ENCODE measurements around the gene PAF1.

DNA sequence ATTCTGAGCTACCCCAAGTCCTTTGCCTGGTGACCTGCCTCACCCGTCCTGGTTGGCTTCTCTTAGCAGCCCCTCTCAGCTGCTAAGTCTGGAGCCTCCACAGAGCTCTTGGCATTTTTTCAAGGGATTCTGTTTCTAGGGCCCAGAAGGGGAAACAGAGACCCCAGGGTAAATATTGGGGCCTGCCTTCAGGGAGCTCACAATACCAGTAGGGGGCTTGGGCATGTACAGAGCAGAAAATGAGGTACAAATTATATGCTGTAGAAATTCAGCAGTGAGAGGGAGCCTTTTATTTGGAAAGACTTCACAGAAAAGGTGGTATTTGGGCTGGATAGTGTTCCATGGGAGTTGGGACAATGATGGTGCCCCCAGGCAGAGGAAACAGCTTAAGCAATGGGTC, 45.0 kb downstream of the PAF1 start:
- TF ChIP-seq TAF1 (IDR thresholded peaks at IDR 0.05; ENCODE audit: low read depth): no peak
- TF ChIP-seq TCF12 (IDR thresholded peaks at IDR 0.05; ENCODE audit: low read depth): no peak
- TF ChIP-seq, protein P1, sequence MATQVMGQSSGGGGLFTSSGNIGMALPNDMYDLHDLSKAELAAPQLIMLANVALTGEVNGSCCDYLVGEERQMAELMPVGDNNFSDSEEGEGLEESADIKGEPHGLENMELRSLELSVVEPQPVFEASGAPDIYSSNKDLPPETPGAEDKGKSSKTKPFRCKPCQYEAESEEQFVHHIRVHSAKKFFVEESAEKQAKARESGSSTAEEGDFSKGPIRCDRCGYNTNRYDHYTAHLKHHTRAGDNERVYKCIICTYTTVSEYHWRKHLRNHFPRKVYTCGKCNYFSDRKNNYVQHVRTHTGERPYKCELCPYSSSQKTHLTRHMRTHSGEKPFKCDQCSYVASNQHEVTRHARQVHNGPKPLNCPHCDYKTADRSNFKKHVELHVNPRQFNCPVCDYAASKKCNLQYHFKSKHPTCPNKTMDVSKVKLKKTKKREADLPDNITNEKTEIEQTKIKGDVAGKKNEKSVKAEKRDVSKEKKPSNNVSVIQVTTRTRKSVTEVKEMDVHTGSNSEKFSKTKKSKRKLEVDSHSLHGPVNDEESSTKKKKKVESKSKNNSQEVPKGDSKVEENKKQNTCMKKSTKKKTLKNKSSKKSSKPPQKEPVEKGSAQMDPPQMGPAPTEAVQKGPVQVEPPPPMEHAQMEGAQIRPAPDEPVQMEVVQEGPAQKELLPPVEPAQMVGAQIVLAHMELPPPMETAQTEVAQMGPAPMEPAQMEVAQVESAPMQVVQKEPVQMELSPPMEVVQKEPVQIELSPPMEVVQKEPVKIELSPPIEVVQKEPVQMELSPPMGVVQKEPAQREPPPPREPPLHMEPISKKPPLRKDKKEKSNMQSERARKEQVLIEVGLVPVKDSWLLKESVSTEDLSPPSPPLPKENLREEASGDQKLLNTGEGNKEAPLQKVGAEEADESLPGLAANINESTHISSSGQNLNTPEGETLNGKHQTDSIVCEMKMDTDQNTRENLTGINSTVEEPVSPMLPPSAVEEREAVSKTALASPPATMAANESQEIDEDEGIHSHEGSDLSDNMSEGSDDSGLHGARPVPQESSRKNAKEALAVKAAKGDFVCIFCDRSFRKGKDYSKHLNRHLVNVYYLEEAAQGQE (IDR thresholded peaks at IDR 0.05; ENCODE audit: low read depth): no peak
- no peak for TF ChIP-seq YY1 (IDR thresholded peaks at IDR 0.05; ENCODE audit: low read depth)
- TF ChIP-seq EP300 (IDR thresholded peaks at IDR 0.05; ENCODE audit: borderline replicate concordance): no peak
- no peak for TF ChIP-seq FOXM1 (IDR thresholded peaks at IDR 0.05; ENCODE audit: borderline replicate concordance, low read depth)
- no peak for TF ChIP-seq CEBPB (IDR thresholded peaks at IDR 0.05)
- TF ChIP-seq, protein P2, sequence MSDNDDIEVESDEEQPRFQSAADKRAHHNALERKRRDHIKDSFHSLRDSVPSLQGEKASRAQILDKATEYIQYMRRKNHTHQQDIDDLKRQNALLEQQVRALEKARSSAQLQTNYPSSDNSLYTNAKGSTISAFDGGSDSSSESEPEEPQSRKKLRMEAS (IDR thresholded peaks at IDR 0.05): no peak
- no peak for TF ChIP-seq ZBTB7A (IDR thresholded peaks at IDR 0.05; ENCODE audit: low read depth)
- no peak for TF ChIP-seq TEAD4 (IDR thresholded peaks at IDR 0.05)
- no peak for TF ChIP-seq NFIC (IDR thresholded peaks at IDR 0.05)
- TF ChIP-seq, protein P3, sequence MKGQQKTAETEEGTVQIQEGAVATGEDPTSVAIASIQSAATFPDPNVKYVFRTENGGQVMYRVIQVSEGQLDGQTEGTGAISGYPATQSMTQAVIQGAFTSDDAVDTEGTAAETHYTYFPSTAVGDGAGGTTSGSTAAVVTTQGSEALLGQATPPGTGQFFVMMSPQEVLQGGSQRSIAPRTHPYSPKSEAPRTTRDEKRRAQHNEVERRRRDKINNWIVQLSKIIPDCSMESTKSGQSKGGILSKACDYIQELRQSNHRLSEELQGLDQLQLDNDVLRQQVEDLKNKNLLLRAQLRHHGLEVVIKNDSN (IDR thresholded peaks at IDR 0.05): no peak
- TF ChIP-seq RAD21 (IDR thresholded peaks at IDR 0.05; ENCODE audit: low read depth): no peak
- no peak for TF ChIP-seq EGR1 (IDR thresholded peaks at IDR 0.05)

All from Ishikawa (cell line).